IPS DF 19.7 (cell line): Measurements from ENCODE around the gene MTCH1.
A peak's percentile ranks its signal among the peaks of the same experiment; 100 is the strongest.

Source experiments
- DNase-seq: peaks from one replicate; pipeline ENCODE4 v3.0.0-alpha.2; 2013; ENCODE audit warnings: low read depth, low spot score

MTCH1 gene

GRCh38 chr6:36970892-36971842, 14.8 kb downstream of the MTCH1 start:
- no peak for DNase-seq

DNA sequence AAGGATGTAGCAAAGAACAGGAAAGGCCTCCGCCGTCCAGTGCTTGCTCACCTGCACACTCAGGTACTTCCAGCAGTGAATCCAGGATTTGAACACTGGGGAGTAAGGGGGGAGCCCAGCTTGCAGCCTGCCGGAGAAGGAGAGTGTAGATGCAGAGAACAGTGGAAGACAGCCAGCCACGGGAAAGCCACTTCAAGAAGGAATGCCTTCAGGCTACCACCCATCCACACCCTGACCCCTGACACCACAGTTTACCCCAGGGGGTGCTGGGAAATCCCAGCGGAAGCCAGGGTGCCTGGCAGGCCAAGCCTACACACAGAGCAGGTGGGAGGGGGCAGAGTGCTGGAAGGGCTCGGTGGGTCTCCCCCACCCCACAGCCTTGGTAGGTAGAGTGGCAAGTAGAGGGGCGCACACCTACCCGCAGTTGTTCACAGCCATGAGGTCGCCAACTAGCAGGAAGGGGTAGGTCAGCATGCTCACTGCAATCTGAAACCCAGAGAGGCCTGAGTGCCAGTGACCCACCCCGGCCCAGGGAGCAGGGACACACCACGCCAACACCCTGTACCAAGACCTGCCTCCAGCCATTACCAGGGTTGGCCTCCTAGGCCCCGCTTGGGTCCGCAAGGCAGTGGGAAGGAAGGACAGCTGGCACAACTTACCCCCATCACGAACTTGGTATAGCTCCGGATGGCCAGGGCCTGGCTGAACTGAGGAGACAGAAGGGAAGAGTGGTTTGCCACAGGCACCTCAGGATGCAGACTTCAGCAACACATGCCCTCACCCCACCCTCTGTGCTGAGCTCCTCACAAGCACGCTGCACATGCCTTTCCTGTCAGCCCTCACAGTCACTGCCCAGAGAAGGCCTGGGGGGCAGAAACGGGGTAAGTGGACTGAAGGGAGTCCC, 15.8 kb downstream of the MTCH1 start:
- DNase-seq: no peak

GRCh38 chr6:36969240-36969691, 16.7 kb downstream of the MTCH1 start:
- no peak for DNase-seq

- DNase-seq: no peak
Measured at GRCh38 chr6:36968266-36968977, 17.6 kb downstream of the MTCH1 start.

DNA sequence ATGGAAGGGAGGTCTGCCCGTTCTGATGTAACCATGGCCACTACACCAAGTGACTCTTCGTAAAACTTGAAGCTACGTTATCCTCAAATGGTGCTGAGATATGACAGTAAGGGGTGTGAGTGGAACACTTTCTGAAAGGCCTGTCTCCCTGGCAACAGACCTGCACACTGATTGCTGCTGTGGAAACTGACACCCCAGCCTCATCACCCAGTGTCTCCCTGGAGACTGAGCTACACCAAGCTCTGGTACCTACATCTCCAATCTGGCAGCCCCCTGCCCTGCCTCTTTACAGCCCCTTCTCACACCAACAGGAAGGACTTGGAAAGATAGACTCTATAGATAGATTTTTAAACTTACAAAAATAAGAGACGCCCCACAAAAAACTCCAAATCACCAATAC, 18.2 kb downstream of the MTCH1 start:
- no peak for DNase-seq

- DNase-seq: no peak
Measured at GRCh38 chr6:36967301-36967700, 18.7 kb downstream of the MTCH1 start.

DNA sequence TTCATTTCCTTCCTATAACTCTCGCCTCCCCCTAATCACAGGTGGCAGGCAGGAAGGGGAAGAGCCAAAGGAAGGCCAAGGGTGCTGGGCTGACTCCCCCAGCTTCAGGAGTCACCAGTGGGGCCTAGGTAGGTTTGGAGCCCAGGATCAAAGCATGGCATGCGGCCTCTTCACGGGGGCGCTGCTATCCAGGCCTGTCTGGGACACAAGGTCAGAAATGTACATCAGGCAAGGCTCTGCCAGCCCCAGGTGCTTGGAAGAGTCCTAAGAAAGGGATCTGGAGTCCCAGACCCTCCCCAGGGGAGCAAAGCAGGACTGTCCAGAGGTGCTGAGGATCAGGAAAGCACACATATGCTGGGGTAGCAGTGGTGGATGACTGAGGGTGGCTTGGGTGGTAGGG, 21.1 kb downstream of the MTCH1 start:
- DNase-seq: no peak

DNA sequence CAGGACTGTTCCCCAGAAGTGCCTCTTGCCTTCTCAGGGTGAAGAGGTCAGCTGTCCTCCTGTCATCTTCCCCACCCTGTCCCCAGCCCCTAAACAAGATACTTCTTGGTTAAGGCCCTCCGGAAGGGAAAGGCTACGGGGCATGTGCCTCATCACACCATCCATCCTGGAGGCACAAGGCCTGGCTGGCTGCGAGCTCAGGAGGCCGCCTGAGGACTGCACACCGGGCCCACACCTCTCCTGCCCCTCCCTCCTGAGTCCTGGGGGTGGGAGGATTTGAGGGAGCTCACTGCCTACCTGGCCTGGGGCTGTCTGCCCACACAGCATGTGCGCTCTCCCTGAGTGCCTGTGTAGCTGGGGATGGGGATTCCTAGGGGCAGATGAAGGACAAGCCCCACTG, 21.6 kb downstream of the MTCH1 start:
- DNase-seq: no peak

DNA sequence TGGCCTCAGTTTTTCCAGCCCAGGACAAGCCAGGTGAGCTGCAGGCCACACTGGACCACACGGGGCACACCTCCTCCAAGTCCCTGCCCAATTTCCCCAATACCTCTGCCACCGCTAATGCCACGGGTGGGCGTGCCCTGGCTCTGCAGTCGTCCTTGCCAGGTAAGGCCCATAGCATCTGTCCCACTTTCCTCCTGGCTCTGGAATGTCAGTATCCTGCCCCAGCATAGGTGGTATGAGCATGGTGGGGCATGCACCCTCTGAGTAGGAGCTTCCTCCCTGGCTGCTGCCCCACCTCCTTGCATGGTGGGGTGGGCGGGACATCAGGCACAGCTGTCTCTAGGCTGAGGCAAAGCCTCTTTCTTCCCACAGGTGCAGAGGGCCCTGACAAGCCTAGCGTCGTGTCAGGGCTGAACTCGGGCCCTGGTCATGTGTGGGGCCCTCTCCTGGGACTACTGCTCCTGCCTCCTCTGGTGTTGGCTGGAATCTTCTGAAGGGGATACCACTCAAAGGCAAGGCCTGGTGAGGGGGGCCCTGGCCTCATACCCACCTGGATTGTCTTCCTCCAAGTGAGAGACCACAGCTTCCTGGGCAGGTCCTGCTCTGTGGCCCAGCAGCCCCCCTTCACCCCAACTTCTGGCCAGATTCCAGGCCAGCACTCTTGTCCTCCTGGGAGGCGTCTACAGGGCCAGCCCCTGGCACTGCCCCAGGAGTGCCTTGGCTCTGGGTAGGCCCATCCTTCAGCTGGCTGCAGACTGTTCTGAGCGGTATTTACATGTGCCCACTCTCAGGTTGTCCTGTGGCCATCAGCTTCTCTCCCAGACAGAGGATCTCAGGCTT, 22.3 kb downstream of the MTCH1 start:
- no peak for DNase-seq

DNA sequence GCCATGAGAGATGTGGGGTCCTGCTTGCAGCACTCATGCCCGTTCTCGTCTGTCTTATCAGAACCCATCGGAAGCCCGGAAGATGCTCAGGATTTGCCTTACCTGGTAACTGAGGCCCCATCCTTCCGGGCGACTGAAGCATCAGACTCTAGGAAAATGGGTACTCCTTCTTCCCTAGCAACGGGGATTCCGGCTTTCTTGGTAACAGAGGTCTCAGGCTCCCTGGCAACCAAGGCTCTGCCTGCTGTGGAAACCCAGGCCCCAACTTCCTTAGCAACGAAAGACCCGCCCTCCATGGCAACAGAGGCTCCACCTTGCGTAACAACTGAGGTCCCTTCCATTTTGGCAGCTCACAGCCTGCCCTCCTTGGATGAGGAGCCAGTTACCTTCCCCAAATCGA, 23.1 kb downstream of the MTCH1 start:
- peak; percentile 83 for DNase-seq

DNA sequence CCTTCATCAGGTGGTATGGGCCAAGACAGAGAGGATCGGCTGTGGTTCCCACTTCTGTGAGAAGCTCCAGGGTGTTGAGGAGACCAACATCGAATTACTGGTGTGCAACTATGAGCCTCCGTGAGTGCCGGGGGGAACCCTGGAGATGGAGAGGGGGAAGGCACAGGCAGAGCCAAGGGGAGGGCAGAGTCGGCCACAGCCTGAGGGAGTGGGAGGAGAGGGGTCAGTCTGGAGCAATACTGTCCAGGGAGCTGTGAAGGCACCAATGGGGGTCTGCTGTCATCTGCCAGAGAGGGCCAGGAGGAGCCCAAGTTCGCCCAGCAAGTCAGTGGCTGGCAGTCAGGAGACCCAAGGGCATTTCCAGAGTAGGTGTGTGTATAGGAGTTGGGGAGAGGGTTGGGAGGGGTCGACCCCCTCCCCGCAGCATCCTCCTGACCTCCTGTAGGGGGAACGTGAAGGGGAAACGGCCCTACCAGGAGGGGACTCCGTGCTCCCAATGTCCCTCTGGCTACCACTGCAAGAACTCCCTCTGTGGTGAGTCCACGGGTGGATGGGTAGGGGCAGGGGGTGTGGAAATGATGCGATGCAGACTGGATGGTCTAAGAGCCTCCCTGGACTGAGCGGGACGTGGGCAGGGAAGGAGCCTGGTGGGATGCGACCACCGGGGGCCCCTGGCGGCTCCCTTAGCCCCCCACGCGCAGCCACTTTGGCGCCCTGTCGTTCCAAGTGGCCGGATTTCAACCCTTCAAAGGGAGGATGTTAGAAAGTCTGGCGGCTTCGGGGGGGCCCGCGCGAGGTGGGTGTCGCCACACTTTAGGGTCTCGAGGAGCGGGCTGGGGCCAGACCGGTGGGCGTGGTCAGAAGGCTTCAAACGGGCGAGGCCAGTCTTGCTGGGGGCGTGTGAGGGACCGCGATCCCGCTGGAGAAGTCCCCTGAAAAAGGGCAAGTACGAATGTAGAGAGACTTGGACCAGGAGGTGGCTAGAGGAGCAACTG, 24.3 kb downstream of the MTCH1 start:
- no peak for DNase-seq

DNA sequence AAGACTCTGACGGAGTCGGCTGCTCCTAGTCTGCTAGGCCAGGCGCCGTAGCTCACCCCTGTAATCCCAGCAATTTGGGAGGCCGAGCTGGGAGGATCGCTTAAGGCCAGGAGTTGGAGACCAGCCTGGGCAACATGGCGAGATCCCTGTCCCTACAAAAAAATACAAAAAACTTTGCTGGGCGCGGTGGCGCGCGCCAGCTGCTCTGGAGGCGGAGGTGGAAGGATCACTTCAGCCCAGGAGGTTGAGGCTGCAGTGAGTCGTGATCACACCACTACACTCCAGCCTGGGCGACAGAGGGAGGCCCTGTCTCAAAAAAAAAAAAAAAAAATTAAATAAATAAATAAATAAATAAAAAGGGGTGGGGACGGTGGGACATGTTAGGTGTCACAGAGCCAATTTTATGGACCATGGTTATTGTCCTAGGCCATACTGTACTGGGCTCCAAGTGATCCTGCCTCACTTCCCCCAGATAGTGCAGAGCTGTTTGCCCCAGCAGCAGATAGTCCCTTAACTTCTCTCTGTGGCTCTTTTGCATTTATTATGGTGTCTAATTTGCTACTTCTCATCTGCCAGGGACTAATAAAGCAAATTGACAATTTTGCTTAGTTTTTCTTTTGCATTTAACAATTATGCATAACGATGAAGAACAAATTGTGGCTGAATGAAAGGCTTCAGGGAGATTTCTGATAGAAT, 26.3 kb downstream of the MTCH1 start:
- no peak for DNase-seq

DNA sequence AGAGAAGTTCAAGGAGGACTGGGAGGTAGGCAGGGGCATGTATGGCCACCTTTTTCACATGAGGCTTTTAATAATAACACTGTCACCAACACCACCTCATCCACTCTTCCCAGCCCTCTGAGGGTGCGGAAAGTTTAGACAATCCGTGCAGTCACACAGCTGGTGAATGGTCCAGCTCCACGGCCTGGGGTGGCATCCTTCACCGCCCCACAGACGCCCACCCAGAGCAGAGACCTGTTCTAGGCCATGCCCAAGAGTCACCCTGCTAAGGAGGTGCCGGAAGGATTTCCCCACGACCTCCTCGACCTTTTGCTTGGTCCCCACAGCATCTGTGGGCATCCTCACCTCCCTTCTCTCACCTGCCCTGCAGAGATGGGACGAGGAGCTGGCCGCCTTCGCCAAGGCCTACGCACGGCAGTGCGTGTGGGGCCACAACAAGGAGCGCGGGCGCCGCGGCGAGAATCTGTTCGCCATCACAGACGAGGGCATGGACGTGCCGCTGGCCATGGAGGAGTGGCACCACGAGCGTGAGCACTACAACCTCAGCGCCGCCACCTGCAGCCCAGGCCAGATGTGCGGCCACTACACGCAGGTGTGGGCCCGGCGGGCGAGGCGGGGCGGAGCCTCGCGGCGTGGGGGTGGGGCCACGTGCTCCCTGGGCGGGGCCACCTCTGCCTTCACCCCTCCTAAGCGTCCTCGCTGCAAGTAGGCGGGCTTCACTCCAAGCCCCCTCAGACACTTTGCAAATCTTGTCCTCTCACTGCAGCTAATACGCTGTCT, 27.0 kb downstream of the MTCH1 start:
- DNase-seq: no peak

DNA sequence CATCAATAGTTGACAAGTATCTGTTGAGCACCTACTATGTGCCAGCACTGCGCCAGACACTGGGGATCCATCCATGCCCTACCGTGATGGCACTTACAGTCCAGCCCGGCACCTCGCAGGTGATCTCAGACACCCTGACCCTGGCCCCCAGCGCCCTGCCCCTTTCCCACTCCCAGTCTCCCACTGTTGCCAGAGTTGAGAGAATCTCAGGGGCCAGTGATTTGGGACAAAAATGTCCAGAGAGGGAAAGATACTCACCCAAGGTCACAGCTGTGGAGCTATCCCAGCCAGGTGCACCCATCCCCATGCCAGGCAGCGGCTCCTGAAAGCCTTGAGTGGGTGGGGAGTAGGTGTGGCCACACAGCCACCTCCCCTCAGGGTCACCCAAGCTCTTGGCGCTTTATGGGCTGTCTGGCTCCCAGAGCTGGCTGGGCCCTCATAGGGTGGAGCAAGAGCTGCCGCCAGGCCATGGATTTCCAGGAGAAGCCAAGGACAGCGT, 28.2 kb downstream of the MTCH1 start:
- DNase-seq: no peak

DNA sequence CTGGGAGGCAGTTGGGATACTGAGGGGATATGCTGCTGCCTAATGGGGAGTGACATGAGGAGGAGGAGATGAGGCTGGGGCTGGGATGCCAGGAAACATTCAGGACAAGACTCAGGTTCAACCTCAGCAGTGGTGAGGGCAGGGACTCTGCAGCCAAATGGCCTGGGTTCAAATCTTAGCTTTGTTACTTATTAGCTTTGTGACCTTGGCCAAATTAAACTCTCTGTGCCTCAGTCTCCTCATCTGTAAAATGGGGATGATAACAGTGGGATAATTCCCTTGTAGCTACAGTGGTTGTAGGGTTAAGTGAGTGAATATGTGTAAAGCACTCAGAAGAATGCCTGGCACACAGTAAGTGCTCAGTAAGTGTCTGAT, 29.6 kb downstream of the MTCH1 start:
- no peak for DNase-seq

DNA sequence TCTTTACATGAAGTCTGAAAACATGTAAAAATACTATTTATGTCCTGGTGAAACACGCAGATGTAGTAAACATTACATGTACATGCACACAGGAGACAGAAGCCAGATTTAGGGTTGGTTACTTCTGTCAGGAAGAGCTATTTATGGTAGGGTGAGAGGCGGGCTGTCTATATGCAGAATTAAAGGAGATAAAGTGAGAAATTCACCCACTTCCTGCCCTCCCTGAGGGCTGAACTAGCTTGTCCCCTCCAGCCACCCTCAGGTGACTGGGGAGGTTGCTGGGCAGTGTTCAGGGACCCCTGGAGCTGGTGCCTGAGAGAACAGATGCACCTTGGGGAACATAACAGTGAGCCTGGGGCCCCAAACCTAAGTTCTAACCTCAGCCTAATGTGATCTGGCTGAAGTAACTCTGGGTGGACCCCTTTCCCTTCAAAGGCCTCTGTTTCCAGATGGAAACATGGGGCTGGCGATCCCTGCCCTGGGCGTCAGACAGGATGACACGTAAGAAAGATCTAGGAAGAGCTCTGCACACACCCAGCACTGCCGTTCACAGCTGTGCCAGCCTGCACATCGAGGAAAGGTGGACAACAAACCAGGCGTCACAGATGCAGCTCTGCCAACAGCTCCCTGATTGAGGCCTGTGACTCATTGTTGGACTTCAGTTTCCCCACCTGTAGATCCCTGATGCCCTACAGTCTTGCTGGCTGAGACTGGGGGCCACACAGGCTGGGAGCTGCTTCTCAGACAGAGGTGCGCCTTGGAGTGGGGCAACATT, 30.1 kb downstream of the MTCH1 start:
- DNase-seq: no peak

DNA sequence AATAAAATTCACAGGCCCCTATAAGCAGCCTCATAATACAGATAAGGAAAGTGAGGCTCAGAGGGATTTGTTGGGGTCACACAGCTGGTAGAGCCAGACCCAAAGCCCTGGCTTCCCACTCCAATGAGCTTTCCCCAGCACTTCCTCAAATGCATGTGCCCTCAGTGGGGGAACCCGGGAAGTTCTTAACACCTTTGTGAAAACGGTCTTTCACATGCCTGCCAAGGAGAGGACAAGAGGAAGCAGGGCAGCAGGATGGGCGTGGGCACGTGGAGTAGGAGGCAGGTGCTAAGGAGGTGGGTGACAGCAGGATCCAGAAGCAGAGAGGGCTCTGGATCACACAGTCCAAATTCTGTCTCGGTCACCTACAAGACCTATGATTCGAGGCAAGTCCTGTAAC, 30.9 kb downstream of the MTCH1 start:
- no peak for DNase-seq
